Fibroblast of the aortic adventitia (primary cell): ENCODE measurements around the gene ZSCAN31. TPM values are rescaled to one million over a fixed set of nuclear protein-coding genes. Genes with fewer than 3 reads are reported as not detected.

Source experiments
- DNase-seq: peaks from one replicate; pipeline ENCODE4 v3.0.0-alpha.2; 2010; ENCODE audit warnings: low read depth
- H3K4me3 ChIP-seq: 2 replicates; pipeline ENCODE4 v1.5.1; 2011; ENCODE audit warnings: low read depth, mild to moderate bottlenecking, control low read depth, low read length, moderate library complexity
- total RNA-seq: library from RNA; depleted of rRNA; stranded (reverse); fragments of >200 nt; gene quantifications from 2 replicates; pipeline ENCODE4 v1.2.3, GENCODE V29; 2012; ENCODE audit warnings: low replicate concordance
- TF ChIP-seq, protein P1 (sequence below): IDR thresholded peaks from 2 replicates; pipeline ENCODE4 v1.5.1; 2011; ENCODE audit warnings: mild to moderate bottlenecking, low read length, control low read depth, inconsistent platforms; ENCODE audit not compliant: insufficient read depth

The ZSCAN31 gene
- total RNA-seq, 1 donor, result 13.9 TPM

GRCh38 chr6:28345201-28345600 lies 9.3 kb upstream of the ZSCAN31 start:
- TF ChIP-seq, protein P1, sequence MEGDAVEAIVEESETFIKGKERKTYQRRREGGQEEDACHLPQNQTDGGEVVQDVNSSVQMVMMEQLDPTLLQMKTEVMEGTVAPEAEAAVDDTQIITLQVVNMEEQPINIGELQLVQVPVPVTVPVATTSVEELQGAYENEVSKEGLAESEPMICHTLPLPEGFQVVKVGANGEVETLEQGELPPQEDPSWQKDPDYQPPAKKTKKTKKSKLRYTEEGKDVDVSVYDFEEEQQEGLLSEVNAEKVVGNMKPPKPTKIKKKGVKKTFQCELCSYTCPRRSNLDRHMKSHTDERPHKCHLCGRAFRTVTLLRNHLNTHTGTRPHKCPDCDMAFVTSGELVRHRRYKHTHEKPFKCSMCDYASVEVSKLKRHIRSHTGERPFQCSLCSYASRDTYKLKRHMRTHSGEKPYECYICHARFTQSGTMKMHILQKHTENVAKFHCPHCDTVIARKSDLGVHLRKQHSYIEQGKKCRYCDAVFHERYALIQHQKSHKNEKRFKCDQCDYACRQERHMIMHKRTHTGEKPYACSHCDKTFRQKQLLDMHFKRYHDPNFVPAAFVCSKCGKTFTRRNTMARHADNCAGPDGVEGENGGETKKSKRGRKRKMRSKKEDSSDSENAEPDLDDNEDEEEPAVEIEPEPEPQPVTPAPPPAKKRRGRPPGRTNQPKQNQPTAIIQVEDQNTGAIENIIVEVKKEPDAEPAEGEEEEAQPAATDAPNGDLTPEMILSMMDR, result no peak
- no peak overlapping the region for H3K4me3 ChIP-seq
- DNase-seq, result no peak

DNA sequence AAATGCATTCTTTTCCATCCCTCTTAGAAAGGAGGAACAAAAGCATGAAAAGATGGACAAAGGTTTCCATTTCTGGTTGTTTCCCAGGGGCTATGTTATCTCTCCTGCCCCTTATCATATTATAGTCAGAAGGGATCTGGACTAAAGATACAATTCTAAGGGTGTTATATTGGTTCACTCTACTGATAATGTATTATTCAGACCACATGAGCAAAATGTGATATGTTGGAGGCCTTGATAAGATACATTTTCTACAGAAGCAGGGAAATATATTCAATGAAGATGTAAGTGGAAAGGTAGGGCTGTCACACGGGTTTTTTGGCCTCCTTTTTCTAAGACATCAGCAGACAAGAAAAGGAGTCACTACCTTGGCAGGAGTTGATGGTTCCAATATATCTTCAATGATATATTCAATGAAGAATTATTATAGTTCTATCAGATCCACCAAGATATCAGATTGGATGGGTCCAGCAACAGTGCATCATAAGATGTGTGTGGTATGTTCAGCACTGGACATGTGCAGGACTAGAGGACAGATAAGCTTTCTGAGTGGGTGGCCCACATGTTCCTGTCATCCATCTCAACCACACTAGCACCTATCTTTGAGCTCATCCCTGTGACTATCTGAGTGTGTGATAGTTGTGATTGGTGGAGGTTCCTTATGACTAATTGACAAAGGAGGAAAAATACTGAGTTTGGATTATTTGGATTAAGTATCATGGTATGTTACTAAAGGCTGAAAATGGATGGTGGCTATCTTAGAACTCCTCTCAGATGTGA lies 8.1 kb upstream of the ZSCAN31 start:
- TF ChIP-seq, protein P1, result no peak
- no peak for DNase-seq
- no peak overlapping the region for H3K4me3 ChIP-seq

DNA sequence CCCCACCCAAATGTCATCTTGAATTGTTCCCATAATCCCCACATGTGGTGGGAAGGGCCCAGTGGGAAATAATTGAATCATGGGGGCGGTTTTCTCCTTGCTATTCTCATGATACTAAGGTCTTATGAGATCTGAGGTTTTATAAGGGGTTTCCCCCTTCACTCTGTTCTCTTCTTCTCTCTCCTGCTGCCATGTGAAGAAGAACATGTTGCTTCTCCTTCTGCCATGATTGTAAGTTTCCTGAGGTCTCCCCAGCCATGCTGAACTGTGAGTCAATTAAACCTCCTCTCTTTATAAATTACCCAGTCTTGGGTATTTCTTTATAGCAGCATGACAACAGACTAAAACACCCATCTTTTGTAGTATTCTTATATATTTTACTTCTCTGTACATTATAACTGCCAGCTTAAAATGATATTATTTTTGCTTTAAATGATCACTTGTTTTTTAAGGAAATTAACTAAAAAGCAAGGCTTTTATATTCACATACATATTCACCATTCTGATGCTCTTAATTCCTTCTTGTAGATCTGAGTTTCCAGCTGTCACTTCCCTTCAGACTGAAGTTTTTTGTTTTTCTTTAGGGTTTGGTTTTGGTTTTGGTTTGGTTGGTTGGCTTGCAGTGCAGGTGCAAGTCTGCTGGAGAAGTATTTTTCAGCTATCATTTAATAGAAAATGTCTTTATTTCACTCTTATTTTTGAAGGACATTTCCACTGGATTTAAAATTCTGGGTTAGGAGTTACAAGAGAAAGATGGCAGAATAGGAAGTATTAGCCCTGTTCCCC lies 4.6 kb upstream of the ZSCAN31 start:
- TF ChIP-seq, protein P1, result no peak
- H3K4me3 ChIP-seq, result no peak overlapping the region
- DNase-seq, result no peak

DNA sequence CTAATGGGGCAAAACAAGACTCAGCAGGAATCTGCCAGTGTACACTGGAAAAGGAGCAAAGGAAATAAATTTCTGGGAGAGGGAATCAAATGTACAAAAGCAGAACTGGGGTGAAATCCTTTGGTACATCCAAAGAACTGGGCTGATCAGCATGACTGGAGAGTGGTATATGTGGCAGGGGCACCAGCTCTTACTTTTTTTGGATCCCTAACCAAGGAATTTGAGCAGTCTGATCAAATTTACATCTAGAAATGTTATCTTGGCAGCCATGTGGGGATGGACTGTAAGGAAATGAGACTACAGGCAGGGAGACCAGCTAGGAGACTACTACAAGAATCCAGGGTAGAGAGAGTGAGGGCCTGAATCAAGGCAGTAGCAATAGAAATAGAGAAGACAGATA lies 1.2 kb upstream of the ZSCAN31 start:
- no peak for DNase-seq
- no peak overlapping the region for H3K4me3 ChIP-seq
- TF ChIP-seq, protein P1, result no peak

GRCh38 chr6:28336284-28337120 lies 554 bp upstream of the ZSCAN31 start:
- H3K4me3 ChIP-seq, result peak overlapping the region; percentile 75
- DNase-seq, result peak; percentile 31
- TF ChIP-seq, protein P1, result no peak

DNA sequence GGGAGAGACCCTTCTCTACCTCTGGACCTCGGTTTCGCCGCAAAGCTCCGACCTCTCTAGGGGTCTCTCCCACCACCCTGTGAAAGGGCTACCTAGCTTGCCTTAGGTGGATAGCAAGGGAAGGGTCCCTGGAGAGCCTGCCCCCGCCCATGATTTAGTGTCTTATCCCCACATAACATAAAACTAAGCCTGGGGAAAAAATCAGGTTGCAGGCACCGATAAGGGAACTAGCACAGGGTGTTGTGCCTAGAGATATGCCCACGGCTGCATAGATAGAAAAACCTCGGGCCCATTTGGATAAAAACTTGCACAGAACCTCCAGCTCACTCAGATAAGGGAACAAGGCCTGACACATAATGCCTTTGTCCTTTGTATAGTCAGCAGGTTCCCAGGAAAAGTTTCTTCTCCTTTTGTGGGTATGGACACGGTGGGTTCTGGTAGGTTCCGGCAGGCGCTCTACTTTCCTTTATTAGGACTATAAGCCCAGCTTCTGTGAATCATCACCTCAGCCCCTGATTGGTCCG lies 846 bp downstream of the ZSCAN31 start:
- H3K4me3 ChIP-seq, result peak overlapping the region; percentile 75
- DNase-seq, result no peak
- TF ChIP-seq, protein P1, result no peak
